ENCODE data around the gene KCTD5. TPM values are rescaled to one million over a fixed set of nuclear protein-coding genes. Genes with fewer than 3 reads are reported as not detected.

KCTD5 gene
- total and polyA plus RNA-seq, 10 of the 15 experiments (the other 5 are each of a cell fraction or from before 2014, with no cell fraction given), result 0.58 to 56.4 (median 37.3) TPM

DNA sequence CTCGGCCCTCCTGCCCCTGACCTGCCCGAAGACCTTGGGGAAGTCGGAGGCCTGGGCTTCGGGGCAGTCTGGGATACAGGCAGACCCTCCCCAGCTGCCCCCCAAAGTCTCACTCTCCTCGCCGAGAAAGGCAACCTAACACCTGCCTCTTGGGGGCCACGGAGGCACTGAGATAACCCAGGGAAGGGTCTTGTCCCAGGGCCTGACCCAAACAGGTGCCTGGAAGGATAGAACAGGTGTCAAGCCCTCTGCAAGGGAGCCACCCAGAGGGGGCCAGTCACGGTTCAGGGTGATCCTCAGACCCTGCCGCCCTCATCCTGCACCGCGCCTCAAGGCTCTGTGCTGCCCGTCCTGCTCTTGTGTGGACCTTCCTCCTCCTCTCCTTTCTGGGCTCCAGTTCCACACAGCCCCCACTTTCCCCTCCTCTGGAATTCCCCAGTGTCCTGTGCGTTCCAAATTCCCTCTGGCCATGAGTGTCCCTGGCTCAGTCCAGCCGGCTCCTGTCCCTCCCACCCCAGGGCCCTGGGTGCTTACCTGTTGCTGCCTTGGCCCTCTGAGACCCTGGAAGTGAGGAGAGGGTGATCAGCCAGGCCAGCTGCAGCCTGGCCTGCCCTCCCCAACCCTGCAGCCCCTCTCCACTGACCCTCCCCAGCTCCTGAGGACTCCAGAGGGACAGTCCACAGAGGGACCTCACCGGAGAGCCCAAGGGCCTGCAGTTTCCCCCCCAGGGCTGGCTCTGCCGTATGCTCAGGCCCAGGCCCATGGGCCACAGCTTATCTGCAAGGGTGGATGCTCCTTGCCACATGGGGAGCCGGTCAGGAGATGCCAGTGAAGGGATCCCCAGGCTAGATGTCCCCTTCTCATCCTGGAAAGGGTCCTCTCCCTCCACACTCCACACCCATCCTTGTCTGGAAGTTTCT lies 33.9 kb downstream of the KCTD5 start:
- no peak overlapping the region for H3K9ac ChIP-seq (ENCODE audit: control insufficient read depth, insufficient read depth, low read length)
- RAD21 ChIA-PET (ENCODE audit: unreplicated experiment), result interaction anchor here (1.2 kb wide), 1 partner anchor 29 kb away, joined by 4 read pairs; no protein-coding TSS in a partner anchor
- no peaks in the 10 kb centered on the region for H3K4me1 ChIP-seq (ENCODE audit: control insufficient read depth, insufficient read depth, low read length)
- SMC1A ChIA-PET (ENCODE audit: uncharacterized antibody, unreplicated experiment), result no interaction called here
- no peaks in the 10 kb centered on the region for H3K79me2 ChIP-seq (ENCODE audit: control insufficient read depth, insufficient read depth, low read length)
- intact Hi-C loops (cut with micrococcal nuclease; ENCODE audit: unreplicated experiment), result no loop called here
- ATAC-seq (no peak), FAIRE-seq (no peak), DNase-seq (ENCODE audit: low read depth, low spot score) (no peak)
- no peaks in the 10 kb centered on the region for H3K9me3 ChIP-seq (replicated peaks; ENCODE audit: control insufficient read depth, insufficient read depth, low read length)
- no peaks in the 10 kb centered on the region for H3K36me3 ChIP-seq (ENCODE audit: control insufficient read depth in 2 of 2, insufficient read depth in 2 of 2, low read length in 1 of 2)
- H4K20me1 ChIP-seq (ENCODE audit: control insufficient read depth, insufficient read depth), result no peaks in the 10 kb centered on the region
- H3K27ac ChIP-seq (ENCODE audit: control insufficient read depth, insufficient read depth), result no peak overlapping the region
- no peak overlapping the region for H2AFZ ChIP-seq (ENCODE audit: control insufficient read depth, low read depth, low read length)
- BruUV-seq (replicated peaks), result no TSS peak
- CTCF ChIA-PET, result no interaction called here
- 56% methylated on average over 17 of the region's 17 CpGs for WGBS (ENCODE audit: insufficient coverage, insufficient replicate concordance, low lambda C conversion rate, missing lambda C conversion rate)
- in situ Hi-C loops (cut with MboI), result no loop called here
- no peak overlapping the region for H3K4me3 ChIP-seq
- no peak overlapping the region; the same call in 1 of the 2 replicates for H3K4me2 ChIP-seq (ENCODE audit: control insufficient read depth, insufficient read depth)
- H3K27me3 ChIP-seq (replicated peaks in 1 of 2; ENCODE audit: control insufficient read depth in 2 of 2, insufficient read depth in 2 of 2, low read length in 1 of 2), result no peaks in the 10 kb centered on the region
- POLR2A ChIA-PET, result no interaction called here
- TF ChIP-seq IRF4 (IDR thresholded peaks at IDR 0.05; ENCODE audit: low read depth, low read length), result no peak
- TF ChIP-seq CBFB (IDR thresholded peaks at IDR 0.05; ENCODE audit: low read depth), result no peak
- TF ChIP-seq TARDBP (IDR thresholded peaks at IDR 0.05; ENCODE audit: borderline replicate concordance), result no peak
- TF ChIP-seq MXI1 (IDR thresholded peaks at IDR 0.05; ENCODE audit: low read depth, low read length), result no peak
- TF ChIP-seq FOS (IDR thresholded peaks at IDR 0.05; ENCODE audit: borderline replicate concordance, extremely low read depth, insufficient read length), result no peak
- no peak for TF ChIP-seq SIX5 (IDR thresholded peaks at IDR 0.05; ENCODE audit: low read depth, low read length, severe bottlenecking)
- TF ChIP-seq, protein P1, sequence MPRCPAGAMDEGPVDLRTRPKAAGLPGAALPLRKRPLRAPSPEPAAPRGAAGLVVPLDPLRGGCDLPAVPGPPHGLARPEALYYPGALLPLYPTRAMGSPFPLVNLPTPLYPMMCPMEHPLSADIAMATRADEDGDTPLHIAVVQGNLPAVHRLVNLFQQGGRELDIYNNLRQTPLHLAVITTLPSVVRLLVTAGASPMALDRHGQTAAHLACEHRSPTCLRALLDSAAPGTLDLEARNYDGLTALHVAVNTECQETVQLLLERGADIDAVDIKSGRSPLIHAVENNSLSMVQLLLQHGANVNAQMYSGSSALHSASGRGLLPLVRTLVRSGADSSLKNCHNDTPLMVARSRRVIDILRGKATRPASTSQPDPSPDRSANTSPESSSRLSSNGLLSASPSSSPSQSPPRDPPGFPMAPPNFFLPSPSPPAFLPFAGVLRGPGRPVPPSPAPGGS (IDR thresholded peaks at IDR 0.05; ENCODE audit: borderline replicate concordance, insufficient read depth, low read depth, low read length, poor library complexity, severe bottlenecking), result no peak
- no peak for TF ChIP-seq EP300 (IDR thresholded peaks at IDR 0.05; ENCODE audit: borderline replicate concordance in 1 of 2, control insufficient read depth in 1 of 2, low read depth in 2 of 2, low read length in 2 of 2)
- TF ChIP-seq RAD51 (IDR thresholded peaks at IDR 0.05), result no peak
- no peak for TF ChIP-seq EED (IDR thresholded peaks at IDR 0.05; ENCODE audit: low read depth)
- TF ChIP-seq ZNF207 (IDR thresholded peaks at IDR 0.05; ENCODE audit: borderline replicate concordance), result no peak
- no peak for TF ChIP-seq ATF2 (IDR thresholded peaks at IDR 0.05; ENCODE audit: low read length)
- TF ChIP-seq E2F8 (IDR thresholded peaks at IDR 0.05; ENCODE audit: low read depth, partially characterized antibody), result no peak
- TF ChIP-seq FOXK2 (IDR thresholded peaks at IDR 0.05), result no peak

Measured in GM12878 (cell line).